H9 (cell line): Measurements from ENCODE around the gene RITA1. TPM values are rescaled to one million over a fixed set of nuclear protein-coding genes. Genes with fewer than 3 reads are reported as not detected.

ENCODE experiments used
- DNase-seq: peaks from one replicate; pipeline ENCODE4 v3.0.0-alpha.2; 2017
- H2AFZ ChIP-seq: one replicate; pipeline ENCODE4 v1.6.1; 2013; ENCODE audit warnings: mild to moderate bottlenecking, low read length, control low read depth, moderate library complexity
- H2AK5ac ChIP-seq: 2 replicates; pipeline ENCODE4 v1.6.1; 2013; ENCODE audit warnings: low read length, control low read depth, mixed read lengths; ENCODE audit not compliant: insufficient read length
- H2BK120ac ChIP-seq: one replicate; pipeline ENCODE4 v1.6.1; 2013; ENCODE audit warnings: low read depth, mild to moderate bottlenecking, low read length, control low read depth, inconsistent platforms; ENCODE audit not compliant: poor library complexity, severe bottlenecking
- H2BK12ac ChIP-seq: 2 replicates; pipeline ENCODE4 v1.6.1; 2013; ENCODE audit warnings: low read length, control low read depth, mixed read lengths, low read depth; ENCODE audit not compliant: insufficient read length
- H2BK15ac ChIP-seq: 2 replicates; pipeline ENCODE4 v1.6.1; 2013; ENCODE audit warnings: low read depth, low read length, control low read depth
- H2BK20ac ChIP-seq: one replicate; pipeline ENCODE4 v1.6.1; 2013; ENCODE audit warnings: low read depth, mild to moderate bottlenecking, low read length, control low read depth, inconsistent platforms; ENCODE audit not compliant: poor library complexity, severe bottlenecking
- H2BK5ac ChIP-seq: 2 replicates; pipeline ENCODE4 v1.6.1; 2013; ENCODE audit warnings: low read length, control low read depth, mixed read lengths; ENCODE audit not compliant: insufficient read length
- H3K14ac ChIP-seq: 2 replicates; pipeline ENCODE4 v1.6.1; 2013; ENCODE audit warnings: low read length, control low read depth; ENCODE audit not compliant: insufficient read depth
- H3K18ac ChIP-seq: 2 replicates; pipeline ENCODE4 v1.6.1; 2013; ENCODE audit warnings: low read depth, mild to moderate bottlenecking, mixed read lengths, low read length, control low read depth; ENCODE audit not compliant: insufficient read length
- H3K23ac ChIP-seq: 2 replicates; pipeline ENCODE4 v1.6.1; 2013; ENCODE audit warnings: low read length, control low read depth, mixed read lengths, low read depth; ENCODE audit not compliant: insufficient read length
- H3K23me2 ChIP-seq: 2 replicates; pipeline ENCODE4 v1.6.1; 2013; ENCODE audit warnings: low read depth, mild to moderate bottlenecking, mixed read lengths, low read length, control low read depth; ENCODE audit not compliant: insufficient read length, poor library complexity, severe bottlenecking
- H3K27ac ChIP-seq: 2 replicates; pipeline ENCODE4 v1.5.1; 2013; ENCODE audit warnings: low read length, control low read depth, mixed read lengths, low read depth; ENCODE audit not compliant: insufficient read length
- H3K27me3 ChIP-seq: 2 replicates; pipeline ENCODE4 v1.6.1; 2013; ENCODE audit warnings: low read length, control low read depth, inconsistent platforms; ENCODE audit not compliant: insufficient read depth
- H3K4ac ChIP-seq: 2 replicates; pipeline ENCODE4 v1.6.1; 2013; ENCODE audit warnings: low read depth, mild to moderate bottlenecking, control low read depth, inconsistent platforms, low read length, moderate library complexity
- H3K4me1 ChIP-seq: 2 replicates; pipeline ENCODE4 v1.6.1; 2013; ENCODE audit warnings: low read length, control low read depth, inconsistent platforms; ENCODE audit not compliant: insufficient read depth
- H3K4me2 ChIP-seq: 2 replicates; pipeline ENCODE4 v1.6.1; 2013; ENCODE audit warnings: low read length, control low read depth, mixed read lengths; ENCODE audit not compliant: insufficient read length, insufficient read depth
- H3K56ac ChIP-seq: 2 replicates; pipeline ENCODE4 v1.6.1; 2013; ENCODE audit warnings: low read depth, mild to moderate bottlenecking, mixed read lengths, low read length, control low read depth; ENCODE audit not compliant: insufficient read length
- H3K79me1 ChIP-seq: 2 replicates; pipeline ENCODE4 v1.6.1; 2013; ENCODE audit warnings: low read depth, mild to moderate bottlenecking, moderate library complexity, low read length, control low read depth, inconsistent platforms; ENCODE audit not compliant: insufficient read depth, poor library complexity, severe bottlenecking
- H3K79me2 ChIP-seq: 2 replicates; pipeline ENCODE4 v1.6.1; 2013; ENCODE audit warnings: low read length, control low read depth, inconsistent platforms; ENCODE audit not compliant: insufficient read depth
- H3K9ac ChIP-seq: 2 replicates; pipeline ENCODE4 v1.6.1; 2013; ENCODE audit warnings: low read length, control low read depth, mixed read lengths; ENCODE audit not compliant: insufficient read length; ENCODE audit errors: extremely low read depth
- H3K9me3 ChIP-seq: one replicate; pipeline ENCODE4 v1.6.1; 2013; ENCODE audit warnings: low read depth, low read length, inconsistent platforms; ENCODE audit not compliant: control insufficient read depth
- H3T11ph ChIP-seq: one replicate; pipeline ENCODE4 v1.6.1; 2013; ENCODE audit warnings: mild to moderate bottlenecking, low read length, control low read depth, inconsistent platforms
- H4K20me1 ChIP-seq: one replicate; pipeline ENCODE4 v1.6.1; 2013; ENCODE audit not compliant: control insufficient read depth, insufficient read length, insufficient read depth
- H4K5ac ChIP-seq: 2 replicates; pipeline ENCODE4 v1.6.1; 2013; ENCODE audit warnings: low read depth, mild to moderate bottlenecking, mixed read lengths, low read length, control low read depth; ENCODE audit not compliant: insufficient read length
- H4K8ac ChIP-seq: replicated peaks from 2 replicates; pipeline ENCODE4 v1.6.1; 2013; ENCODE audit warnings: low read length, control low read depth, mixed read lengths, low read depth; ENCODE audit not compliant: insufficient read length
- H4K91ac ChIP-seq: 2 replicates; pipeline ENCODE4 v1.6.1; 2013; ENCODE audit warnings: low read depth, mild to moderate bottlenecking, moderate library complexity, mixed read lengths, low read length, control low read depth; ENCODE audit not compliant: insufficient read length
- H3K27ac Mint-ChIP-seq, 3 experiments: 2 replicates in 2 of 3; 3 replicates in 1 of 3; pipeline ENCODE4 v1.8.0; 2020 to 2021; ENCODE audit warnings: mixed read lengths in 3 of 3, mild to moderate bottlenecking in 1 of 3, moderate library complexity in 1 of 3
- H3K27me3 Mint-ChIP-seq: 2 replicates; pipeline ENCODE4 v1.8.0; 2021; ENCODE audit warnings: low read depth, mild to moderate bottlenecking, moderate library complexity, mixed read lengths
- H3K36me3 Mint-ChIP-seq, 3 experiments: 2 replicates in 2 of 3; 3 replicates in 1 of 3; pipeline ENCODE4 v1.8.0; 2020 to 2021; ENCODE audit warnings: low read depth in 3 of 3, mixed read lengths in 3 of 3; ENCODE audit not compliant: insufficient read depth in 1 of 3
- H3K4me1 Mint-ChIP-seq, 2 experiments: 2 replicates each; pipeline ENCODE4 v1.8.0; 2020; ENCODE audit warnings: mixed read lengths in 2 of 2
- H3K4me3 Mint-ChIP-seq, 2 experiments: 2 replicates in 1 of 2; 3 replicates in 1 of 2; pipeline ENCODE4 v1.8.0; 2020 to 2021; ENCODE audit warnings: mild to moderate bottlenecking in 2 of 2, mixed read lengths in 2 of 2, moderate library complexity in 1 of 2
- H3K9me3 Mint-ChIP-seq, 2 experiments: 2 replicates in 1 of 2; 3 replicates in 1 of 2; pipeline ENCODE4 v1.8.0; 2020; ENCODE audit warnings: mild to moderate bottlenecking in 2 of 2, mixed read lengths in 2 of 2, moderate library complexity in 1 of 2
- CTCF ChIP-seq: fragments of 200-600 bp; sonication (generic); conservative IDR thresholded peaks from 3 replicates; pipeline ENCODE4 v1.8.0; 2021; ENCODE audit warnings: antibody characterized with exemption, mild to moderate bottlenecking
- WGBS: extraction: QIAGEN DNeasy Blood & Tissue Kit; methylation state at CpG from one replicate; pipeline ENCODE4 v1.1.7; 2013; ENCODE audit warnings: missing lambda C conversion rate, low lambda C conversion rate, mixed read lengths; ENCODE audit not compliant: insufficient read length; ENCODE audit errors: extremely low coverage; 5-methylcytosine and 5-hydroxymethylcytosine counted together
- total RNA-seq: library from RNA; stranded (reverse); gene quantifications from 2 replicates; pipeline ENCODE4 v1.2.1, GENCODE V29; 2021

Gene RITA1
- total RNA-seq, 1 experiment from 2014 or later = 26.1 TPM

DNA sequence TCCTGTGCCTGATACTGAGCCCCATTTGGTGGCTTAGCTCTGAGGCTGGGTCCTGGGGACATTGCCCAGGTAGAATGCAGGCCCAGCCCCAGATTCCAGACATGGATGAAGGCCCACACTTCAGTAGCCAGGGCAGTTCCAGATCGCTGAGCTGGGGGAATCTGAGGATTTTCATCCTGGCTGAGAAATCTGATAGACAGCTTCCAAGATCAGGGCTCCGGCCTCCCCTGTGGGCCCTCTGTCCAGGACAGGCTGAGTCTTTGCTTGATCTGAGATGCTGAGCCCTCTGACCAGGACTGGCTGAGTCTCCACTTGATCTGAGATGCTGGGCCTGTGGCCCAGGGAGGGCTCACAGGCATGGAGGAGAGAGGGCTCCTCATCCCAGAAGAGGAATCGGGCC is 46.7 kb upstream of the RITA1 start:
- Histone ChIP-seq H4K5ac (no peak overlapping the region), H3K27ac (no peak overlapping the region), H3K18ac (no peak overlapping the region), H3K23me2 (peaks cover 12% of the 10 kb centered on the region), H3K9me3 (no peaks in the 10 kb centered on the region), H3K14ac (no peak overlapping the region), H2AK5ac (no peak overlapping the region), H3K23ac (no peak overlapping the region), H3K4ac (no peak overlapping the region), H4K8ac (no peak overlapping the region), H3K79me1 (no peaks in the 10 kb centered on the region), H3K27me3 (no peaks in the 10 kb centered on the region), H2BK12ac (no peak overlapping the region), H4K20me1 (no peaks in the 10 kb centered on the region), H2BK20ac (no peak overlapping the region), H2BK5ac (no peak overlapping the region), H3K9ac (no peak overlapping the region), H2BK120ac (no peak overlapping the region), H3K4me2 (no peak overlapping the region), H3K56ac (no peak overlapping the region), H3K4me1 (no peaks in the 10 kb centered on the region), H3T11ph (no peak overlapping the region), H3K79me2 (no peaks in the 10 kb centered on the region), H4K91ac (no peak overlapping the region), H2BK15ac (no peak overlapping the region), H2AFZ (no peak overlapping the region)
- no peak for DNase-seq
- H3K4me1 Mint-ChIP-seq = peaks cover 8 to 20% of the 10 kb centered on the region in 2 experiments
- no peaks in the 10 kb centered on the region for H3K36me3 Mint-ChIP-seq
- no peak for TF ChIP-seq CTCF
- no peaks in the 10 kb centered on the region; a peak in 1 of 5 replicates for H3K9me3 Mint-ChIP-seq
- H3K27me3 Mint-ChIP-seq = peaks cover 28% of the 10 kb centered on the region
- no CpG with 5 or more reads among the region's 3 CpGs for WGBS
- no peak overlapping the region for H3K27ac Mint-ChIP-seq
- H3K4me3 Mint-ChIP-seq = no peak overlapping the region
